GM12892 (cell line): ENCODE measurements around the gene TCEAL3.

Experiments
- POLR2A ChIP-seq: IDR thresholded peaks from 2 replicates; pipeline ENCODE4 v1.6.1; 2011; ENCODE audit warnings: low read depth, low read length, control low read depth
- POLR2AphosphoS5 ChIP-seq: IDR thresholded peaks from 2 replicates; pipeline ENCODE4 v1.6.1; 2011; ENCODE audit warnings: low read depth, low read length, control low read depth
- TAF1 ChIP-seq: IDR thresholded peaks from 2 replicates; pipeline ENCODE4 v1.6.1; 2011; ENCODE audit warnings: low read depth, mild to moderate bottlenecking, control low read depth, low read length, borderline replicate concordance

- TF ChIP-seq POLR2AphosphoS5 (no peak), POLR2A (no peak), TAF1 (no peak)
Measured at GRCh38 chrX:103635436-103635835, 27.7 kb downstream of the TCEAL3 start.
